ENCODE results near the gene GNPTAB.
"Not testable (repeated sequence)": the region's sequence is repeated elsewhere in the genome, so short reads cannot be mapped to it uniquely, and the experiment has no call there.

GNPTAB gene

GRCh38 chr12:101767537-101767936 is 63.2 kb downstream of the GNPTAB start:
- no peak for DNase-seq

GRCh38 chr12:101764051-101764792 is 66.5 kb downstream of the GNPTAB start:
- DNase-seq: no peak

- no peak for DNase-seq
Measured at GRCh38 chr12:101763246-101763931, 67.4 kb downstream of the GNPTAB start.

- no peak for DNase-seq
Measured at GRCh38 chr12:101761781-101762180, 69.0 kb downstream of the GNPTAB start.

GRCh38 chr12:101761350-101761749 is 69.4 kb downstream of the GNPTAB start:
- no peak for DNase-seq

GRCh38 chr12:101759396-101760047 is 71.2 kb downstream of the GNPTAB start:
- peak; percentile 22 for DNase-seq

- DNase-seq: no peak
Measured at GRCh38 chr12:101750152-101750551, 80.6 kb downstream of the GNPTAB start.

GRCh38 chr12:101749657-101750056 is 81.1 kb downstream of the GNPTAB start:
- DNase-seq: no peak

- DNase-seq: no peak
Measured at GRCh38 chr12:101748907-101749306, 81.9 kb downstream of the GNPTAB start.

GRCh38 chr12:101747697-101748096 is 83.1 kb downstream of the GNPTAB start:
- no peak for DNase-seq

GRCh38 chr12:101746661-101747060 is 84.1 kb downstream of the GNPTAB start:
- no peak for DNase-seq

GRCh38 chr12:101746196-101746595 is 84.6 kb downstream of the GNPTAB start:
- DNase-seq: no peak

GRCh38 chr12:101745481-101745880 is 85.3 kb downstream of the GNPTAB start:
- DNase-seq: no peak

GRCh38 chr12:101743724-101744472 is 86.9 kb downstream of the GNPTAB start:
- DNase-seq: no peak

- no peak for DNase-seq
Measured at GRCh38 chr12:101743242-101743641, 87.5 kb downstream of the GNPTAB start.

- no peak for DNase-seq
Measured at GRCh38 chr12:101740980-101741379, 89.8 kb downstream of the GNPTAB start.

GRCh38 chr12:101740566-101740965 is 90.2 kb downstream of the GNPTAB start:
- no peak for DNase-seq

- DNase-seq: no peak
Measured at GRCh38 chr12:101738920-101739665, 91.7 kb downstream of the GNPTAB start, which contains the start of gene SYCP3. Gene SYCP3 (minus strand): TSS chr12:101739462. CDS start chr12:101737935, 1,527 bp downstream.

GRCh38 chr12:101737476-101737875 is 93.3 kb downstream of the GNPTAB start:
- DNase-seq: no peak

- not testable (repeated sequence) for DNase-seq
Measured at GRCh38 chr12:101734482-101734881, 96.3 kb downstream of the GNPTAB start.

- DNase-seq: no peak
Measured at GRCh38 chr12:101733166-101733565, 97.6 kb downstream of the GNPTAB start.

GRCh38 chr12:101732318-101732717 is 98.4 kb downstream of the GNPTAB start:
- DNase-seq: no peak
